Stimulated activated naive CD4-positive, alpha-beta T cell (primary cell): ENCODE measurements around the gene GATA6.
"Not testable (repeated sequence)": the region's sequence is repeated elsewhere in the genome, so short reads cannot be mapped to it uniquely, and the experiment has no call there.

Source experiments
- DNase-seq, 6 experiments: peaks; one replicate each; lab custom pipeline; 2025; lab: John Stamatoyannopoulos, UW

GATA6 gene

GRCh38 chr18:22204996-22205395, 35.6 kb downstream of the GATA6 start:
- DNase-seq = no peak

- no peak for DNase-seq
These were observed 37.8 kb downstream of the GATA6 start for GRCh38 chr18:22207021-22207758.

GRCh38 chr18:22210311-22210754, 40.9 kb downstream of the GATA6 start:
- no peak for DNase-seq

DNA sequence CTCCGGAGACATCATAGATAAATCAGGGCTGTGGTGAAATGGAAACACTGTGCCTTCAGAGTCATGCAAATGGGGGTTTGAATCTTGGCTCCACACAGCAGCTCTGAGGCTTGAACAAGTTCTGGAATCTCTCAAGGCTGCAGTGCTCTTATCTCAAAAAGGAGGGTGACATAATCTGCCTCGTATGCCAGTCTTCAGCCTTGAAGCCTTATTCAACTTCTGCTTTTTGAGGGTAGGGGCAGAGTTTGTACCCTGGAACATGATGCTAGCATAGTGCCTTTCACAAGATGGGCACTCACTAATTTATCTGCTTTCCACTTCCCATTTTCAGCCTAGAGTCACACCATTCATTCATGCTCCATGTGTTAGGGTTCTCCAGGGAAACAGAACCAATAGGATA, 42.3 kb downstream of the GATA6 start:
- no peak for DNase-seq

DNA sequence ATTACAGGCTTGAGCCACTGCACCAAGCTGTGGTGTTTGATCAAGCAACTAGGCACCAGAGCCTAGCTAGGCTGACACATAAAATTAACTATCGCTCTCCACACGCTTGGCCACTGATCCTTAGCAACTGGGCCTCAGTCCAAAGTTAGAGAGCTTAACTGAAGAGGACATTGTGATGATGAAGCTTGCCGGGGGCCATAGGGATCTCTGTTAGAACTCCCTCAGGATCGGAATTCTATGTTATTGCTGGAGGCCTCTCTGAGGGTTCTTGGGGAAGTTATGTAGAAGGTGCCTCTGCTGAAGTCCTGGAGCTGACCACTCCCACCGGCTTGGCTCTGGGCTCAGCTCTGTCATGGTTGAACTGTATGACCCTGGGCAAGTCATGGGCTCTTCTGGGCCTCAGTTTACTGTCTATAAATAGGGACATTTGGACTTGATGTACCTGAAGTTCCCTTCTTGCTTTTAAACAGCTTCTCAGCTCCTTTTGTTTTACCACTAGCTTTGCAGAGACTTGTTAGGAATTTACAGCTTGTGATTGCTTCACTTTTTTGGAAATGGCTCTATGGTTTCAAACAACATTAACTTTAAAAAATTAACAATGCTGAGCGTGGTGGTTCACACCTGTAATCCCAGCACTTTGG, 44.1 kb downstream of the GATA6 start:
- DNase-seq = no peak

DNA sequence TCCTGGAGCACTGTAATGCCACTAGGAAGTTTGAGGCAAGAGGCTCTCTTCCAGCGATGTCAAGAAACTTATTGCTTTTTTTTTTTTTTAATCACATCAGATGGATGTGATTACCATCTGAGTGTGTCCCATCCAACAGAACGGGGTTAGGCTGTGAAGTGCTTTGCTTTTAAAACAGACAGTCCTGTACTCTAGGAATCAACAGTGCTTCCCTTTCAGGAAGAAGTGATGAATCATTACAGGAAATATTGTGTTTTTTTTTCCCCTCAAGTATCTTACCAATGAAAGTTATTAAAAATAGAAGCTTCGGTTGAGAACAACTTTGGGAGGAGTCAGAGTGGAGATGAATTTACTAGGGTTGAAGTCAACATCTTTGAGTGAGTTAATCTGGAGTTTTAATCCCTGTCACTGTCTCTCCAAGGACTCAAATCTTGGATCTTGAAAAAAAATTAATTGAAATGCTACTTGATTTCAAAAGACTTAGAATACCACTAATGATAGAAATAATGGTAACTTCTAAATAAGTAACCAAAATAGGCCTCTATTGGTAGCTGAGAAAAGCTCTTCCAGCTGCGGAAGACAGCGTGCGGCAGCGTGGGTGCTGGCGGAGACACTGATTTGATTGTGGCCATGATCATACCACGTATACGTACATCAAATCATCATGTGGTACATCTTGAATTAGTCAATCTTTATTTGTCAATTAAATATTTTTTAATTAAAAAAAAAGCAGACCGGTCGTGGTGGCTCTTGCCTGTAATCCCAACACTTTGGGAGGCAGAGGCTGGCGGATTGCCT, 45.5 kb downstream of the GATA6 start:
- DNase-seq = no peak

GRCh38 chr18:22218835-22219234, 49.4 kb downstream of the GATA6 start:
- DNase-seq = no peak

DNA sequence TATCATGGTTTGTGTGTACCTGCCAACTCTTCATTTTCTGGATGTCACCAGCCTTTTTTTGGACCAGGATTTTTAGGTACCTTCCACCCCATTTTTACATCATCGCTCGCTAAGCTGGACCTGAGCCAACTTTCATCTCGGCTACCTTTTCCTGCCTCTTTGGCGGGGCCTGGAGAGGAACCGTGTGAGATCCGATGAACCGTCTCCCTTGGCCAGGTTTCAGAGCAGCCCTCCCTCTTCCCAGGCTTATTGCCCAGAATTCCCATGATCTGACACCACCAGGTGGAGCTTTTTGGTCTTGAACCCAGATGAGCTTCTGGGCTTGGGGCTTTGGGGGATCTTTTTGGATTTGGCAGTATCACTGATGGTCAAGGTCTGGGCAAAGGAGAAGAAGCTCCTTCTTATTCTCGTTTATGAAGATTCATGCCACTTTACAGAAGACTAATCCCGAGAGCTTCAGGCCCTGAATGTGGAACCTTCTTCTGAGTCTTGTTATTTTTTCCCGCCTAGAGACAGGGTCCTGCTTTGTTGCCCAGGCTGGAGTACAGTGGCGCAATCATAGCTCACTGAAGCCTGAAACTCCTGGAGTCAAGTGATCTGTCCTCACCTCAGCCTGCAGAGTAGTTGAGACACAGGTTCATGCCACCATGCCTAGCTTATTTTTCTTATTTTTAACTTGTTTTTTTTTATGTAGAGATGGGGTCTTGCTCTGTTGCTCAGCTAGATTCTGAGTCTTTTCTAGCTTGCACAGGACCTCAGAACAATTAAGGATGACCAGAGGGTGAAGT, 50.4 kb downstream of the GATA6 start:
- DNase-seq = no peak

- DNase-seq = not testable (repeated sequence)
These were observed 51.2 kb downstream of the GATA6 start for GRCh38 chr18:22220585-22220984.

DNA sequence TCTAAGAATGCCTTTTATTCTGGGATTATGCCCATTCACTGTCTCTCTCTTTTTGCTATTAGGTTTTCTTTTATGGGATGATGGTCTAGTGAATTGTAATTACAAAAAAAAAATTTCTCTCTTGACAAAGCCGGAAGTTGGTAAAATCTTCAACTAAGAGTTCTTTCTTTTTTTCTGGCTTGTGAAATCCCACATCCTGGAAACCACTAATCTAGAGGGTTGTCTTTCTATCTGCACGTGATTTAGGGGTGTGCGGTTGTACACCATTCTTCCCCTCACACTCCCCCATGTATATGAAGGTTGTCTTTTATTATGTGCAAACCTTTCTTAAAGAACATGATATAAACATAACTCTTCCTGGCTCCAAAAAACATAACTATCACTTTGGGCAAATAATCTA, 52.0 kb downstream of the GATA6 start:
- DNase-seq = no peak

DNA sequence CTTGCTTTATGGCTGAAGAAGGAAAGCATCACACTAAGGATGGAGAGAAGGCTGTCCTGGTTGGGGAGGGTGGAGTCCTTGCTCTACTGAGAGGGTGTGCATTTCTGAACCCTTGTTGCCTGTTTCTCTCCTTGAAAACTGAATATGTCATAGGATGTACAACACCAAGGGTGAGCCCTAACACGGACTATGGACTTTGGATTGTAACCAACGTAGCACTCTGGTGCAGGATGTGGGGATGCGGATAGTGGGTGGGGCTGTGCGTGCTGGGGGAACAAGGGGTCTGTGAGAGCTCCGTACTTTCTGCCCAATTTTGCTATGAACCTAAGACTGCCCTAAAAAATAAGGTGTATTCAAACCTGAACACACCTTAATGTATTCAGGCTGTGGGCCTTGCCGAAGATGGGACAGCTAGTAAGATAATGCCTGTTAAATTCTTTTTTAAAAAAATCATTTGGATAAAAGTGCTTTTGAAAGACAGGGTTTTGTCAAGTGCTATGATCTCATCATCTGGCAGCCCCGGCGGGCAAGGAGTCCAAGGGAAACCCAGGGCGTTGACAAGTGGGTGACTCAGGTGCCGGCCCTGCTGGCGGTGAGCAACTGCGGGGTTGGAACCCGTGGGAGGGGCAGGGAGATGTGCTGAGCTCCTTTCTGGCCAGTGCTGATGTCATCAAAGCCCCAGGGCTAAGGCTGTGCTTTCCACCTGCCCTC, 54.0 kb downstream of the GATA6 start:
- DNase-seq = no peak

GRCh38 chr18:22223965-22224322, 54.6 kb downstream of the GATA6 start:
- DNase-seq = no peak

DNA sequence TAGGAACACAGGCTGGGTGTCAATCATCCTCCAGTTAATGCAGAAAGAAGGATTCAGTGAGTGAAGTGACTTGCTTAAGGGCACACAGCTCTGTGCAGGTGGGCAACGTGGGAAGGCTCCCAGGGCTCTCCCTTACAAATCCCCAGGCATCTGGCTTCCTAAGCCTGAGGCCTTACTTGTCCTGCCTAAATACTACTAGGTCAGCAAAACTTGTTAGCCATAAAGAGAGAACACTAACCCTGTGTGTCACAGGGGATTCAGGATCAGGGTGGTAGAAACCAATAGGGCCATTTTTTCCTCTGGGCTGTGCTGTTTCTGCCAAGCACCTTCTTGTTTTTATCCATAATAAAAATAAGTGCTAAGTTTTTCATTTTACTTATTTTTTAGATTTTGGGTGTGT, 55.0 kb downstream of the GATA6 start:
- no peak for DNase-seq

DNA sequence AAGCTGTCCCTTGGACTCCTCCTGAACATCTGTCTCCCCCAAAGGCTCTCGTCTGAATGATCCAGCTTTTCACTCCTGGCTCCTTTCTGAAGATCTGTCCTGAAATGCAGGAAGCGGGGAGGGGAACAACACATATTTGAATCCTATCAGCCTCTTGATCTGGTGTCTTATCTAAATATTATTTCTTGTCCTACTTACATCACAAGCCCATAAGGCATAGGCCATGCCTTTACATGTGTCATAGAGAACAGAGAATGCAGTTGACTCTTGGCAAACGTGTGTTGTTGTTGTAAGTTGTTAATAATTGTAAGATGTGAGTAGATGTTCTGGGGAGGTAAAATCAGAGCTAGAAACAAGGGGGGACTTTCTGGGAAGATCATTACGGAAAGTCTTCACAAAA, 57.4 kb downstream of the GATA6 start:
- no peak for DNase-seq

DNA sequence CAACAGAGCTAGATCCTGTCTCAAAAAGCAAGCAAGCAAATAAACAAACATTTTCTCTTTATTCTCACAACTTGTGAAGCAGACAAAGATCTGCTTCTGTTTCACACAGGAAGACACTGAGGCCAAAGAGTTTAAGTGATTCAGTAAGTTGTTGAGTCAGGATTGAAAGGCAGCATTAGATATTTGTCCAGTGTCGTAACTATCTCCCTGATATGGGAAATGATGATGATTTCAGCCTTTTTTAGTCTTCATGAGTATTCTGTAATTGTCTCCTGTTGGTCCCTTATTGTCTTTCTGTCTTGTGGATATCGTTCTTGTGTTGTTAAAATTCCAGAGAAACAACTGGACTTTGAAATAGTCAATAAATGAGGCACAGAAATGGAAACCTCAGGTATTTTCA, 59.6 kb downstream of the GATA6 start:
- no peak for DNase-seq

- no peak for DNase-seq
These were observed 60.2 kb downstream of the GATA6 start for GRCh38 chr18:22229456-22230124.

DNA sequence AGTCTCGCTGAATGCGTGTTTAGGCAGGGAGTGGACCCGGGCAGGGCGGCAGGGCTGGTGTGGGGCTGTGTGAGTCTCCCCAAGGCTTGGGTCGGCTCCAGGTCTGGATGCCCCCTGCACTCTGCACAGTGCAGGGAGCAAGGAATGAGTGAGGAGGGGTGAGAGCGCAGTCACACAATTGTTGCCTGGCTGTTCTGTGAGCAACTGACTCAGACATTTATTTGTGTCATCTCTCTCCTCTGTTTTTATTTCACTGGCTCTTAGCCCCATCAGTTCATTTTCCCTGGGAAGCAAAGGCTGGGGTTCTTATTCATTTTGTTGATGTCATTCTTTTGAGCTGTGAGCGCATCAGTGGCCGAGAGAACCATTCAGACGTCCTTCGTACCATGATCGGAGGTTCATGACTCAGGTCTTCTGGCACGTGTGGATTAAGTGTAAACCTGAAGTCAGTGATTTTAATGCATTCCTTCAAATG, 61.1 kb downstream of the GATA6 start:
- no peak for DNase-seq

GRCh38 chr18:22233266-22233665, 63.9 kb downstream of the GATA6 start:
- no peak for DNase-seq

DNA sequence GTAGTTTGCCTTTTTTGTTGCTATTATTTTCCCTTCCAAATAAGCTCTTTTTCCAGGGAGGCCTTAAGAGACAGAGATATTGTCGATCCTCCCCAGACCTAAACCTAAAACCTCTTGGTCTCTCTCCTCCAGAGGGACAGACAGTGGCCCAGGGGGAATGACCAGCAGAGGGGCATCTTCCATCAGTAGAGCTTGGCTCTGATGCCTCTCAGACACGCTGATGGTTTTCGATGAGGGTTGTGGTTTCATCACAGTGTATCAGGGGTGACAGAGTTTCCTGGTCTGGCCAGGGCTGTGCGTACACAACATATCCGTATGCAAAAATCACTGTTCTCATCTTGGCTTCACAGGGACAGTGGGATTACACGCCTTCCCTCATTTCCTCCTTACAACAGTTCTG, 68.6 kb downstream of the GATA6 start:
- no peak for DNase-seq

- no peak for DNase-seq
These were observed 69.3 kb downstream of the GATA6 start for GRCh38 chr18:22238681-22239080.

DNA sequence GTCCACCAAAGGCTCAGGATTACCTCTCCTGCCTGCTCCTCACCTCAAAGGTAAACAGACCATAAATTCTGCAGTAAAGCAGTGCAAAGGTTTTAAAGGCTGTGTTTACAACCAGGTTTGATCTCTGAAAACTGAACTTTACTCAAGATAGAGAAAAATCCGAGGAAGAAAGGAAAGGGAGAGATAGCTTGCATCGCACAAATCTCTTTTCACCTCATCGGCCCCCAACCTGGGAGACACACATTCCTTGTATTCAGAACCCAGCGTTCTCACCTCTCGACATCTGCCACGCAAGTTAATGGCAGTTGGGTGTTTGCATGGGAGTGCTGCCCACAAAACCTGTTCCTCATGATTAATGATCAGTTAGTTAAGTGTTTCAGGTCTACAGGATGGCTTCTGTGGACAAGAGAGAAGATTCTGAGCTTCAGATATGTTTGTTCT, 72.6 kb downstream of the GATA6 start:
- no peak for DNase-seq
